ENCODE results near the gene SH3BP5.

The SH3BP5 gene

GRCh38 chr3:15332405-15333098 is at the start of gene SH3BP5:
SH3BP5 (minus strand) TSS chr3:15332586; CDS start chr3:15332408, 178 bp downstream.
- peak; percentile 76 for DNase-seq (ENCODE audit: low read depth)
- 0 out of 2 replicates have a peak, but pooled peaks have one; percentile 37 for TF ChIP-seq MYC (IDR thresholded peaks at IDR 0.05; ENCODE audit: low read depth, low read length)
- no peak; the same call in 1 of the 2 replicates for TF ChIP-seq MAX (IDR thresholded peaks at IDR 0.05; ENCODE audit: low read depth, low read length)
- peak; percentile 30 for TF ChIP-seq CTCF (IDR thresholded peaks at IDR 0.05; ENCODE audit: low read depth, low read length)
- peak; percentile 17 for TF ChIP-seq POLR2A (IDR thresholded peaks at IDR 0.05; ENCODE audit: extremely low read depth, insufficient read length)
- peak within 1 kb of the TSS; percentile 60 for H3K4me3 ChIP-seq (ENCODE audit: low read depth, low read length)

- DNase-seq (ENCODE audit: low read depth), result no peak
- no peak for TF ChIP-seq MAX (IDR thresholded peaks at IDR 0.05; ENCODE audit: low read depth, low read length)
- no peak for TF ChIP-seq MYC (IDR thresholded peaks at IDR 0.05; ENCODE audit: low read depth, low read length)
- no peak for TF ChIP-seq CTCF (IDR thresholded peaks at IDR 0.05; ENCODE audit: low read depth, low read length)
- no peak for TF ChIP-seq POLR2A (IDR thresholded peaks at IDR 0.05; ENCODE audit: extremely low read depth, insufficient read length)
- no peak overlapping the region for H3K4me3 ChIP-seq (ENCODE audit: low read depth, low read length)
Observed at GRCh38 chr3:15380980-15381890, 48.8 kb upstream of the SH3BP5 start.

- no peak overlapping the region for H3K4me3 ChIP-seq (ENCODE audit: low read depth, low read length)
- TF ChIP-seq MYC (IDR thresholded peaks at IDR 0.05; ENCODE audit: low read depth, low read length) (peak; percentile 59), CTCF (IDR thresholded peaks at IDR 0.05; ENCODE audit: low read depth, low read length) (peak; percentile 82), MAX (IDR thresholded peaks at IDR 0.05; ENCODE audit: low read depth, low read length) (peak; percentile 60), POLR2A (IDR thresholded peaks at IDR 0.05; ENCODE audit: extremely low read depth, insufficient read length) (no peak)
- peak; percentile 90 for DNase-seq (ENCODE audit: low read depth)
Observed at GRCh38 chr3:15377961-15378791, 45.8 kb upstream of the SH3BP5 start.

- no peak for DNase-seq (ENCODE audit: low read depth)
- no peak overlapping the region for H3K4me3 ChIP-seq (ENCODE audit: low read depth, low read length)
- TF ChIP-seq MYC (IDR thresholded peaks at IDR 0.05; ENCODE audit: low read depth, low read length) (no peak), POLR2A (IDR thresholded peaks at IDR 0.05; ENCODE audit: extremely low read depth, insufficient read length) (no peak), CTCF (IDR thresholded peaks at IDR 0.05; ENCODE audit: low read depth, low read length) (no peak), MAX (IDR thresholded peaks at IDR 0.05; ENCODE audit: low read depth, low read length) (no peak)
Observed at GRCh38 chr3:15375461-15376000, 43.1 kb upstream of the SH3BP5 start.

- TF ChIP-seq CTCF (IDR thresholded peaks at IDR 0.05; ENCODE audit: low read depth, low read length) (no peak), MYC (IDR thresholded peaks at IDR 0.05; ENCODE audit: low read depth, low read length) (no peak), MAX (IDR thresholded peaks at IDR 0.05; ENCODE audit: low read depth, low read length) (no peak), POLR2A (IDR thresholded peaks at IDR 0.05; ENCODE audit: extremely low read depth, insufficient read length) (no peak)
- DNase-seq (ENCODE audit: low read depth), result no peak
- H3K4me3 ChIP-seq (ENCODE audit: low read depth, low read length), result no peak overlapping the region
Observed at GRCh38 chr3:15372918-15373317, 40.5 kb upstream of the SH3BP5 start.
